Right renal pelvis (tissue), 4 donors: ENCODE measurements around the gene TMEM30B. TPM values are rescaled to one million over a fixed set of nuclear protein-coding genes. Genes with fewer than 3 reads are reported as not detected.

Experiments
- DNase-seq, 4 donors: peaks; one replicate each; pipeline ENCODE4 v3.0.0-alpha.2; 2013; ENCODE audit warnings: low read depth in 4 of 4, low spot score in 3 of 4, missing footprints in 1 of 4
- polyA plus RNA-seq, 4 donors: library from polyadenylated mRNA; unstranded; fragments of 120-200 nt; gene quantifications; one replicate each; pipeline ENCODE4 v1.2.1, GENCODE V29; 2013; ENCODE audit not compliant: insufficient read length in 4 of 4

The TMEM30B gene
- polyA plus RNA-seq, 4 donors, result 13.1 to 17.1 (median 14.8) TPM

DNA sequence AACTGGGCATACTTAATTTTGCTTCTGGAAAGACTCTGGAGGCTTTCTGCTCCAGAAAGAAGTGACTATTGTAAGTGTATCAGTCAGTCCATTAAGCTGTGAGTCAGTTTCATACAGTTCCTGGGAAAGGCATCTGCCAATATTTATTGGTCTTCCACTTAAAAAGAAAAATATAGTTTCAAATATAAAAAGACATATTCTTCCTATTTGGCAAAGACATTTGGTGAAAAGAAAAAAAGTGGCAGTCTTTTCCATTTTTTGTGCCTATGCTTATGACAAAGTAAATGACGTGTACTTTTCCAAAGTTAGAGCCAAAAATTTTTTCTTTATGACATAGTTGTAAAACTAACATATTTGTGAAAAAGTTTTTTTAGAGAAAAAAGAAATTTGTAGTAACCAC, 12.3 kb downstream of the TMEM30B start:
- no peak for DNase-seq

DNA sequence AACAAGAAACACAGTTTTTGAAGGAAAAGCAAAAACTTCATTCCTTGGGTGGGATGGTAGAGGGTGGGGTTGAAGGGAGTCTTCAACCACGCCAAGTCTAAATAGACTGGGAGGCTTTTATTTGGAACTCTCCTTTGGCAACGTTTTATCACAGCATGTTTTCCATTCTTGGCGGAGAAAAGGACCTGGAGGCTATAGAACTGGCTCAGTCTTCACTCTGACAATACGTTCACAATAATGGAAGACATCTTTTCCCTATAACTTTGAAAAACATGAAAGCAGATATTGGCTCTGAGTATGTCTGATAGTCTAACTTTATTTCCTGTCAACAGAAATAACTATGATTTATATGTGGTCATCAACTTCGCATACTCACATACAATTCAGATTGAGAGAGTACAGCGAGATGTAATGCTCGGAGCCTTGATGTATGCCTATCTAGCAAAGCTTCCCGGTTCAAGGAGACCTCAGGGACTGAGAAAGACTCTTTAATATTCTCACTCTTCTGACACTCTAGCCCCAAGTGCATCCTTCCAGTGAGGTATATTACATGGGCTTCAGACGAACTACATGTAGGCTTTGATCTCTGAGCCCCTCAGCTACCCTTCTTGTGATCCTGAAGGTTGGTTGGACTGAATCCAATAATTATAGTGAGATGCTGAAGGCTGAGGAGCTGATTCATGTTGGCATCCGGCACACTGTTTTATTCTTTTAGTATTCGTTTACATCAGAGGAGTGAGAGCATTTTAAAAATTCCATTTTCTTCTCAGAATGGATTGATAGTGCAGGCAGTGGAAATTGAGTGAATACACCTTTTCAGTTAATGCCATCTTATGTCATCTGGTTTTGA, 14.0 kb downstream of the TMEM30B start:
- no peak for DNase-seq

DNA sequence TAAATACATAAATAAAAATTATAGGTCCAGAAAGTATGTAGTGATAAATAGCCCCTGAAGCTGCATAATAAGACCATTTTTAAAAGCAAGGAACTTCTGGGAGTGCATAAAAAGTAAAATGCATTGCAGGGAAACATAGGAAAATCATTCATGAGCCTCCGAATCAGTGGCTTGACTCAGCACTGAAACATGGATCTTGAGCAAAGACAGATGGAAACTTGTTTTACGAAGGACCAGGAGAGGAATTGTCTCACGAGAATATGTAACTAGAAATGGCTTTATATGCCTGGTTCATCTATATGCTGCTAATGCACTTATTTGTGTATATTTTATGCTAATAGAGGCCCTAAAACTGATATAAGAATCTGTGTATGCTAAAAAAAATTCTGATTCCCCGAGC, 14.7 kb downstream of the TMEM30B start:
- DNase-seq, result no peak

DNA sequence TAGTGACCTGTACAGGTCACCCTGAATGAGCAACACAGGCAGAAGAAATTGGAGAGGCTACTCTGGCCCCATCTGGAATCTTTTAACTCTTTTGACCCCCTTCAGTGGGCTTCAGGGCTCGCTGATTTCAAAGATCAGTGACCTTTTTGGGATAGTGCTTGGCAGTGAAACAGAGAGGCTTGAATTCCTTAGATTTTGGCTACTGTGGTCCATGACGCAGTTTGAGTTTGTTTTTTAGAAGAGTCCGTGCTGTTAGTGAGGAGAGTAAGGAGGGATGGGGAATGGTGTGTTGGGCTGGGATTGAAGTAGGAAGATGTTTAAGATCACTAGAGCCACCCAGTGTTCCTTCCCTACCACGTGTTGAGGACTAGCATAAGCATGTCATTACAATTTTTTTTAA, 16.5 kb downstream of the TMEM30B start:
- DNase-seq, result no peak

DNA sequence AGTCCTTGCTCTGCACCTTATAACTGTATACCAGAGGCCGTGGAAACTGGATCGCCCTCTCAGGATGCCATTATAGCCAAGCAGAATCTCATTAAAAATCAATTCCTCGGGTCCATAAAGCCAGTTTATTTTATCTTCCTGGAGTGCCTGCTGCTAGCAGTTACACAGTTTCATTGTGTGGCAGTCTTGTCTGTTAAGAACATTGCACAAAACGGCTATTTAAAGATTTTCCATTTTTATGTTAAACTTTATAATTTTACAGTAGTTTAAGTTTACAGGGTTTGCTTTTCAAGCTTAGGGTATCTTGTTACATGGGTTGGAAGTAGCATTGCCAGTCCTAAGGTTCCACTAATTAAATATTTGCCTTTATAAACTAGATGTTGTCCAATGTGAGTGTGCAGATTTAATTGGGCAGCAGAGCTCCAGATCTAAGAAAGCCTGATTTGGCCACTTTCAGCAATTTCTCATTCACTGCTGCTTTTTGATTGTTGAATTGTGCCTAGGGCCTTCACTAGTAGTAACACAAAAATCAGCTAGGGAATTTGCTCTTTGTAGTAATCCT, 17.0 kb downstream of the TMEM30B start:
- no peak for DNase-seq

DNA sequence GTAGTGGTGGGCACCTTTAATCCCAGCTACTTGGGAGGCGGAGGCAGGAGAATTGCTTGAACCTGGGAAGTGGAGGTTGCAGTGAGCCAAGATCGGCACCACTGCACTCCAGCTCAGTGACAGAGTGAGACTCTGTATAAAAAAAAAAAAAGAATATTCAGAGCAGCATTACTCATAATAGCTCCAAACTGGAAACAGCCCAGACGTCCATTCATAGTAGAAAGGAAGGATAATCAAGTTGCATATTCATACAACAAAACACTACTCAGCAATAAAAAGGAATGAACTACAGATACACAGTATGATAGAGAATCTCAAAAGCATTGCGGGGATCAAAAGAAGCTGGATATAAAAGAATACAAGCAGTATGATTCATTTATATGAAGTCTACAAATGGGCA, 19.1 kb downstream of the TMEM30B start:
- no peak for DNase-seq

DNA sequence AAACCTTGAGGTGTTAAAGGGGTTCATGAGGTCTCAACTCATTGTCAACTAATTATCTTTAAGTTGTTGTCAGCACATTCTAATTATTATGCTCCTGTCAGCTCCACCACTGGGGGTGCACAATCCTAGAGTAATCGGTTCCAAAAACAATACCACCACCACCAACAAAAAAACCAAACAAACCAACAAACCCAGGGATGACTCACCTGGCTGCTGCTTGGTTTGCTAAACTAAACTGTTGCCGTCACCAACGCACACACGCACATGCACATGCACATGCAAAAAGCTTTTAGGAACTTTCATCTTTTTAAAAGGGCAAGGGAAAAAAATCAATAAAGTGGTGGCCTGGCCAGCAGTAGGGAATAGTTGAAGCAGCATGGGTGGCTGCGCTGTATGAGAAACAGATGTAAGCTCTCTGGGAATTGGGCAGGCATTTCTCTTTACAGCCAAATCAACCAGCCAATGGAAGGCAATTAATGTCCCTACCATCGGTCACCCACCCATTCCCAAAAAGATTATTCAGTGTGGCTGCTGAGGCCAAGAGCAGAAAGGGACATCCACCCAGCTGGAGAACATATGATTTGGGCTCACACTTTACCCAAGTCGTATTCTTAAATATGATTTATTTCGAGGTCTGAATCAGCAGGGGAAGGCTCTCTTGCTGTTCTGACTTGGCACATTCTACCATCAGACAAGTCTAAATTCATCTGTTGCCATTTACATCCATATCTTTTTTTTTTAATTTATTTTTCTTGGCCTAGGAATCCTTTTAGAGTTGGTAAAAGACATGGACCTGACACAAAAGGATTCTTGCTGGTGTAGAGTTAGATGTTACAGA, 20.0 kb downstream of the TMEM30B start:
- DNase-seq, result no peak

DNA sequence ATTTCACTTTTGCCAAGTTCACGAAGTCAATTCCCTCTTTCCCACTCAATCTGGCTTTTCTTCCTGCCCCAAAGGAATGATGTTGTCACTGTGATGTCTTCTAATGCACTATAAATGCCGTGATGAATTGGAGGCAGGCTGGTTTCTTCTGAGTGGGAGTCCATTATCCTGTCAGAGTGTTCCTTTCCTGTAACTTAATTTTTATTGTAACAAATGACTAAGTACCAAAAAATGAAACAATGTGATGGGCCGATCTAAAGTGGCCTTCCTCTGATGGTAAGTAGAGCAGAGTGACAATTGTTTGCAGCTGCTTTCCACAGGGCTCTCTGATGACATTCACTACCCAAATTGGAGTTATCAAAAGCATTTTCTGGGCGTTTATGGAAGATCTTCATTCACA, 22.2 kb downstream of the TMEM30B start:
- no peak for DNase-seq

DNA sequence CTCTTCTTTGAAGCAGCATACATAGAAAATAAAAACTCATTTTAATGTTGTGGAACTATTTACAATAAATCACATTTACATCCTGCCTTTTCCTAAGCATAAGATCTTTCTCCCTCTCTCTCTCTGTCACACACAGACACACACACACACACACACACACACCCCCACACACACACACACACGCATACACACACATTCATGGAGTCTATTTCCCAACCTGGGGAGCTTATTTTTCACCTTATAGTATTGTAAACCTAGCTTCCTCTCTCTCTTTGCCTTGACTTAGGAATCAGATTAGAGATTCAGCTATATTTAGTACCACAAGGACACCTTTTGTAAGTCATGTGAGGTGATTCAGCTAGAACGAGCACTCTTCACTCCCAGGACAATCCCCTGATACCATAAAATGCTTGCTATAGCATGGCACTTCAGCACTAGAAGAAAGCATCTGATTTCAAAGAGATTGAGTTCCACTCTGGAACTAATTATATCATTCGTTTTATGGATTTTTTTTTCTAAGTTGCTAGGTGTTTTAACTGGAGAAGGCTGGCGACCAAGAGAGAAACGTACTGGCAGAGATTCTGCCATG, 23.6 kb downstream of the TMEM30B start:
- no peak for DNase-seq

DNA sequence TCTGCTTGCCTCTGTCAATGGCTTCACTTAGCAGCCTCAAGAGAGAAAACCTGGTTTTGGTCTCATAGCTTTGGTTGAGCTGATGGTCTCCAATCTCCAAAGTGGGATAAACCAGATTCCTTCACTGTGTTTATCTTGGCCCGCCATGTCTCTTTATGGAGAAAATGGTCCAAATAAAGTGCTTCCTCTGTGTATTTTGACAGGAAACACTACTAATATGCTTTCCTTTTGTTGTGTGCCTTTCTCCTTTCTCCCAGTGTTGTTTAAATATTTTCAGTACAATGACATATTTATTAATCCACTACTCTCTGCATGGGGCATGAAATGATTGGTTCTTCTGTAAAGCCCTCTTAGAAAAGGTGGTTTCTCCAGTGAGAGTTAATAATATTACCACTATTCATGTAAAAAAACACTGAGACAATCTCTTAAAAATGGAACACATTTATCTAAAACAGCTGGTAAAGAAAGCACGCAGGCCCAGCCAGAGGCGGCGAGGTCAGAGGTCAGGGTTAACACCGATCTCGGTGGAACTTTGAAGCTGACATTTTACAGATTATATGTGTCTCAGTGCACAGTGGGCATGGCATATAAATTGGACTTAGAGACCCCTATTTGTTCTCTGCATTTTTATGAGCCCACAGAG, 24.2 kb downstream of the TMEM30B start:
- no peak for DNase-seq

DNA sequence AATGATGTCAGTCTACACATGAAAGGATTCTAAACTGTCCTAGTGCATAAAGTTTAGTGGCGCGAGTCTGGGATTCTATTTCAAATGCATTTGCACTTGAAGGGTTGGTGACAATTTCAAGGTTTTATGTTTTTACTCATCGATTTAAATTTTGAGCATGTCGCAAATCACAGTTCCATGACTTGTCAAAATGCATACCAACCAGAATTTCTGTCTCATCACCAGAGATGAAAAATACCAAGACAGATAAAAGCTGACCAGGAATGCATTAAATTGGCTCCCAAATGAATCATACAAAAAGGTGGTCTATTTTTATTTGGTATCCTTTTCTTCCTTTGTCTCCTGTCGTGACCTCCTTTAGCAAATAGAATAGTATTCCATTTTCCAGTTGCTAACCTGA, 25.2 kb downstream of the TMEM30B start:
- DNase-seq, result no peak

DNA sequence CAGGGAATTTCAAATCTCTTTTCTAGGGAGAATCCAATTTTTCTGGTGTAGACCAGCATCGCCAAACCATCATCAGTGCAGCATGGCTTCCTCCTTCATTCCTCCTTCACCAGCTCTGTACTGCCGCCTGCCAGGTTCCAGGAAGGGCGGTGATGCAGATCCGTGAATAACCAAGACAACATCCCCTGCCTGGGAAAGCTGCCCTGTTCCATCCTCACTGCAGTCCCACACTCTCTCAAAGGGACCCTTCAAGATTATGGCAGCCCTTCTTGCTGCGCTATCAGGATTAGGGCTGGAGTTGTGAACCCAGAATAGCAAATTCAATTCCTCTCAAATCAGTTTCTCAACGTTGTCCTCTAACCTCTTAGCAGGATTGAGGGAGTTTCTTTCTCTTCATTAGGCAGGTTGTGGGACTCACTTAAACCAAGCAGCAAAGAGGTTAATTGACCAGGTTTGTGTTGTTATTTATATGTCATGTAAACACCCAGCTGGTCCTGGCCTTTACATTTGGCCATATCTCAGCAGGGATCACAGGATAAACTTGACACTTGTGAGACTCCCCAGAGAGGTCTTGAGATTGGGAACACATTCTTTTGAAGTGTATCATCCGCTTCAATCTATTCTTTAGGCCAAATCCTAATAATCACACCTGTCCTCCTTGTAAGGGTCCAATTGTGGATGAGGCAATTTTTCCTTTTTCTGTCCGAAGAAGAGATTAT, 26.2 kb downstream of the TMEM30B start:
- no peak for DNase-seq

DNA sequence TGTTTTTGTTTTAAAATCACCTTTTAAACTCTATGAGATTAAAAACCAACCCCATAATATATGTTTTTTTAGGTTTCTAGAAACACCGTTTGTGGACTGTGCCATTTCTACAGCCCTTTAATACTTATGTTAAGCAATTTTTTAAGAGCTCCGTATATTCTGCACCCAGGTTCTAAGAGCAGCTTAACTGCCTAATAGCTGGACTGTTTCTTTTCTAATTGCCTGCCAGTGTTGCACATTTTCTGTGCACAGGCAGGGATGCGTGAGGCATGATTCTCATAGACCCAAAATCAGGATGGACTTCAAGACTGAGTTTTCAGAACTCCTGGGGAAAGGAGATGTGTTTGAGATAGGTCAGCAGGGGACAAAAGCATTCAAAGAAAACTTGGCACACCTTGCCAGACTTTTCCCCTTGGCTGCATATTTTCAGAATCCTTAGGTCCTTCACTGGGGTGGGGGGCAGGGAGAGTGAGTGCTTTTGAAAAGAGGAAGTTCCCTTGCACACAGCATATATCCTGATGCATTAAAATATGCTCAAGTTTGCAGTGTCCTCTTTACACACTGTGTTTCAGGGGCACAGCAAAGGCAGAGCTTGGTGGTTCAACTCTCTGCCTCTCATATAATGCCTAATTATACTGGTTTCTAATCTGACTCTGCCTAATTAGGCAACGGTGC, 27.9 kb downstream of the TMEM30B start:
- no peak for DNase-seq

DNA sequence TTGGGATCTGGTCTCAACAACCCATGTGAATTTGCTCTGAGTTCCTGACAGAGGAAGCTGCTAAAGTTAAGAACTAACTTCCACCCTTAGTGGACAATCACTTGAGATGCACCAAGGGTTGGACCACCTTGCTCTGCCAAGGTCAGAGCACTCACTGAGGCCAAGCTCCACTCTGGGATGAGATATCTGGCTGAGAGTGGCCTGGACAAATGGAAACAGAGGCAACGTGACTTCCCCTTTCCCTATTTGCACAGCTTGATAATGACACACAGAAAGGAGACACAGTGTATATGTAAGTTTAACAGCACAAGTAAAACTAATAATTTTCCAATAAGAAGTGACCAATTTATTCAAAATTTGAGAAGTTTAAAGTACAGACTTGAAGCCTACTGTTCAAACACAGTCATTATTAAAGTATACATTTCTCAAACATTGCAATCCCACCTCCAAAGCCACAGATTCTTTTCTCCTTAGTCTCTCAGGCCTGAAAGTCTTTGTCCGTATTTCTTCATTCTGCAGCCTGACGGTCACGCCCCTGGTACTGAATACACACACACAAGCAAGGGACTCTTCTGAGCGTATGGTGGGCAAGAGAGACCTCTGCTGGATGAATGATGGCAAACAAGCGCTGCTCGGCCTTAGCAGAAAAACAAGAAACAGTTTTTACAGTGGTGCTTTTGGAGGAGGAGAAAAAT, 28.6 kb downstream of the TMEM30B start:
- peak; percentile 59 to 82 (median 80) for DNase-seq

DNA sequence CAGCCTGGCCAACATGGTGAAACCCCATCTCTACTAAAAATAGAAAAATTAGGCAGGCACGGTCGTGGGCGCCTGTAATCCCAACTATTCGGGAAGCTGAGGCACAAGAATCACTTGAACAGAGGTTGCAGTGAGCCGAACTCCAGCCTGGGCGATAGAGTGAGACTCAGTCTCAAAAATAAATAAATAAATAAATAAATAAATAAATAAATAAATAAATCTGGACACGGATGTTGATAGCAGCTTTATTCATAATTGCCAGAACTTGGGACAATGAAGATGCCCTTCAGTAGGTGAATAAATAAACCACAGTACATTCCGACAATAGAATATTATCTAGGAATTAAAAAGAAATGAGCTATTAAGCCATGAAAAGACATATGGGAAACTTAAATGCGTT, 31.1 kb downstream of the TMEM30B start:
- no peak for DNase-seq

DNA sequence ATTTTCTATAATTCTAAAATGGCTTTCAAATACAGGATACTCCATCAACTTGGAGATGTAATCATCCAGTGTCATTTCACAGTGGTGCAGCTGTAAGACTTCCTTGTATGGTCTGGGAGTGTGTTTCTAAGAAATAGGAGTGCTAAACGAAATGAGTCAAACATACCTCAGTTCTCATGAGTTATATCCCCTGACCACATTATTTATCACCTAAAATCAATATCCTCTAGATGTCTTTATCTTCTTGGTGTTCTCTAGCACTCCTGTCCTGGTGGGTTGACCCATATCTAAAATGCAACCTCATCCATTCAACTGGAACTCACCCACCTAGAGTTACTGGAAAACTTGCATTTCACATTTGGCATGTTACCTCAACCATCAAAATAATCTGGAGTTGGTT, 33.2 kb downstream of the TMEM30B start:
- DNase-seq, result no peak

DNA sequence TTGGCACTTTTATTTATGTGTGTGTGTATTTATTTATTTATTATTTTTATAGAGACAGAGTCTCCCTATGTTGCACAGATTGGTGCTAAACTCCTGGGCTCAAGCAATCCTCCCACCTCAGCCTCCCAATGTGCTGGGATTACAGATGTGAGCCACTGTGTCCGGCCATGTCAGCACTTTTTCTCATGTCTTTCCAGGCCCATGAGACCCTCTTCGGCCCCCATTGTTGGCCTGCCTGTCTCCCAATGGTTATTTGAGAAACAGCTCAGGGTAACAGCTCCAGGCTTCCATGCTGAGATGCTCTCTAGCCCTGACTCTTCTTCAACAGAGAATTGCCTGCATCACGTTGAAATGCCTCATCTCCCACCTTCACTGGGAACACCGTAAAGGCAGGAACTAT, 34.4 kb downstream of the TMEM30B start:
- no peak for DNase-seq

DNA sequence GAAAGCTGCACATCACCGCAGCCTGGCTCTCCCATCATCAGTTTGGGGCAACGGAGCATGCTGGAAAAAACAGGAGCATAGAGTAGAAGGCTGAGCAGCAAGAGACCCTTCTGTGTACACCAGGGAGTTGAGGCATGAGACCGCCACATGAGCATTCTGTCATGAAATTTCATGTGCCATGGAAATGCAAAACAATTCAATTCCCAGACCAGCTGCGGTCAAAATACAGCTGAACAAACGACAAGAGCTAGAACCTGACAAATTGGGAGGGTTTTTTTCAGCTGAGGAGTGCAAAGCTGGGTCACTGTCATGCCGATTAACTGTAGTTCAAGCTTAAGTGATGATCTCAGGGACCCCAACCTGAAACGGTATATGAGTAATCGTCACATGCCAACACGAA, 37.1 kb downstream of the TMEM30B start:
- DNase-seq, result no peak

DNA sequence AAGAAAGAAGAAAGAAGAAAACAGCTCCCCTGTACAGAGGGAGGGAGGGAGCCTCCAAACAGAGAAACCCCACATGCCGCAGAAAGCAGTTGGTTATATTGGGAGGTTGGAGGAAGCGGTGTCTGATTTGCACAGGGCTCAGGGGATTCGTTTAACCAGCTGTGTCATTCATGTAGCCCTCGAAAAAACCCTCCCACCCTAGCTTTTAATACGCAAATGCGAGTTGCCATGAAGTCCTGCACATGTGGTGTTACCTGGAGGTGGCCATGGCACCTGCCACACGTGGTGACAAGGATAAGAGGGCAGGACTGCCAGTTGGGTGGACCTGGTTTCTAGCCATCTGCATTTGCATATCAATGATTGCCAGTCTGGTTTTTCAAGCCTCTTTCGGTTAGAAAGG, 40.9 kb downstream of the TMEM30B start:
- no peak for DNase-seq
